SU-DHL-6 (cell line): ENCODE results near the gene SEMA6D.

Experiments
- H2AFZ ChIP-seq: fragments of 200-600 bp; sonication (generic); 2 replicates; pipeline ENCODE4 v1.6.1; 2014; ENCODE audit warnings: low read depth, mild to moderate bottlenecking, moderate library complexity, mixed read lengths, antibody characterized with exemption, low read length; ENCODE audit not compliant: severe bottlenecking
- H3F3A ChIP-seq: fragments of 200-600 bp; shearing (Covaris generic); 2 replicates; pipeline ENCODE4 v1.6.0; 2016; ENCODE audit warnings: antibody characterized with exemption, mild to moderate bottlenecking; ENCODE audit not compliant: insufficient read depth
- H3K27ac ChIP-seq: fragments of 200-600 bp; sonication (generic); 2 replicates; pipeline ENCODE4 v1.5.1; 2016; ENCODE audit warnings: low read depth, mild to moderate bottlenecking, low read length, moderate library complexity, mixed read lengths
- H3K27me3 ChIP-seq: fragments of 200-600 bp; sonication (generic), shearing (Covaris generic); 2 replicates; pipeline ENCODE4 v1.6.0; 2014; ENCODE audit warnings: mild to moderate bottlenecking, low read length
- H3K36me3 ChIP-seq: fragments of 200-600 bp; sonication (generic); 2 replicates; pipeline ENCODE4 v1.6.1; 2014; ENCODE audit warnings: mild to moderate bottlenecking, low read length, mixed read lengths
- H3K4me2 ChIP-seq: fragments of 300-600, 200-600 bp; shearing (Covaris generic), sonication (generic); 2 replicates; pipeline ENCODE4 v1.6.0; 2014; ENCODE audit warnings: low read length, low read depth, mild to moderate bottlenecking; ENCODE audit not compliant: poor library complexity, severe bottlenecking
- H3K4me3 ChIP-seq: fragments of 200-600 bp; sonication (generic); 2 replicates; pipeline ENCODE4 v1.5.1; 2014; ENCODE audit warnings: antibody characterized with exemption, low read length, mild to moderate bottlenecking, mixed read lengths; ENCODE audit not compliant: insufficient read depth, poor library complexity, severe bottlenecking
- H3K79me2 ChIP-seq: fragments of 200-600 bp; sonication (generic); 2 replicates; pipeline ENCODE4 v1.6.1; 2014; ENCODE audit warnings: mild to moderate bottlenecking, low read length, moderate library complexity; ENCODE audit not compliant: insufficient read depth
- H3K9ac ChIP-seq: fragments of 200-600 bp; sonication (generic); 2 replicates; pipeline ENCODE4 v1.7.0; 2014; ENCODE audit warnings: mild to moderate bottlenecking, low read length
- H3K9me2 ChIP-seq: fragments of 200-600 bp; sonication (generic); replicated peaks from 2 replicates; pipeline ENCODE4 v1.6.1; 2014; ENCODE audit warnings: low read length; ENCODE audit not compliant: insufficient read depth
- H3K9me3 ChIP-seq: fragments of 200-600 bp; sonication (generic); 2 replicates; pipeline ENCODE4 v1.6.1; 2014; ENCODE audit warnings: low read length, mixed read lengths; ENCODE audit not compliant: insufficient read depth
- H4K20me1 ChIP-seq: fragments of 200-600 bp; sonication (generic); 2 replicates; pipeline ENCODE4 v1.6.1; 2014; ENCODE audit warnings: low read depth, mild to moderate bottlenecking, antibody characterized with exemption, low read length, moderate library complexity, mixed read lengths
- CTCF ChIP-seq: fragments of 200-600 bp; sonication (generic); IDR thresholded peaks from one replicate; pipeline ENCODE4 v1.5.1; 2017; ENCODE audit warnings: antibody characterized with exemption, mild to moderate bottlenecking, low read length, moderate library complexity; ENCODE audit not compliant: insufficient read depth, poor library complexity, severe bottlenecking
- EZH2phosphoT487 ChIP-seq: fragments of 200-600 bp; sonication (generic), shearing (Covaris generic); conservative IDR thresholded peaks from 2 replicates; pipeline ENCODE4 v1.6.1; 2018; ENCODE audit warnings: mild to moderate bottlenecking, antibody characterized with exemption, low read length, moderate library complexity, mixed read lengths

The SEMA6D gene

GRCh38 chr15:47756872-47757271 is 39.6 kb downstream of the SEMA6D start:
- no peaks in the 10 kb centered on the region for H3K9me2 ChIP-seq
- no peaks in the 10 kb centered on the region for H3K9me3 ChIP-seq
- H3K79me2 ChIP-seq: no peaks in the 10 kb centered on the region
- no peak overlapping the region for H3K4me2 ChIP-seq
- no peak overlapping the region for H3K4me3 ChIP-seq
- no peaks in the 10 kb centered on the region for H4K20me1 ChIP-seq
- H3K9ac ChIP-seq: no peak overlapping the region
- no peaks in the 10 kb centered on the region for H3F3A ChIP-seq
- TF ChIP-seq CTCF (no peak), EZH2phosphoT487 (no peak)
- no peaks in the 10 kb centered on the region for H3K36me3 ChIP-seq
- H3K27ac ChIP-seq: no peak overlapping the region
- H2AFZ ChIP-seq: no peak overlapping the region
- no peaks in the 10 kb centered on the region for H3K27me3 ChIP-seq

- H3K4me3 ChIP-seq: no peak overlapping the region
- no peaks in the 10 kb centered on the region for H4K20me1 ChIP-seq
- H3K9me3 ChIP-seq: no peaks in the 10 kb centered on the region
- no peaks in the 10 kb centered on the region for H3K36me3 ChIP-seq
- H3K4me2 ChIP-seq: no peak overlapping the region
- TF ChIP-seq EZH2phosphoT487: no peak
- no peak for TF ChIP-seq CTCF
- no peak overlapping the region for H2AFZ ChIP-seq
- H3K79me2 ChIP-seq: no peaks in the 10 kb centered on the region
- no peak overlapping the region for H3K9ac ChIP-seq
- H3F3A ChIP-seq: no peaks in the 10 kb centered on the region
- no peaks in the 10 kb centered on the region for H3K9me2 ChIP-seq
- no peaks in the 10 kb centered on the region for H3K27me3 ChIP-seq
- H3K27ac ChIP-seq: no peak overlapping the region
Measured at GRCh38 chr15:47757331-47757730, 40.0 kb downstream of the SEMA6D start.

DNA sequence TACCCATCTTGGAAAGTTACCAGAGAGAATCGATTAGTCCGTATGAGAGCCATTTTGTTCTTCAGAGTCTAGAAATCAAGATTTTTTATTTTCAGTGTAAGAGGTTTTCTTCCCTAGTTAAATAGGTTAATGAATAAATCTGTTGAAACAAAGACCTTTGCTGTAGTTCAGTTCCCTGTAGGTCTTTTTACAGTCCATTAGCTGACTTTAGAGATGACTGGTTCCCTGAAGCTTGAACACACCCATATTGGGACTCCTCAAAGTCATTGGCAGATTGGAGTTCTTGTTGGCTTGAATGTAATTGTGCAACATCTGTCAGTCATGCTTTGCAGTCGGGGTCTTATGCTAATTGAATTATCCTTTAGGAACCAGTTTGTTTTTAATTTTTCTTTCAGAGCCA is 45.3 kb downstream of the SEMA6D start:
- H3K36me3 ChIP-seq: no peaks in the 10 kb centered on the region
- 0 out of 2 replicates have a peak, but pooled peaks cover 3% of the 10 kb centered on the region for H3K9me2 ChIP-seq
- no peak overlapping the region for H3K9ac ChIP-seq
- H3K4me3 ChIP-seq: no peak overlapping the region
- H3K79me2 ChIP-seq: no peaks in the 10 kb centered on the region
- no peak overlapping the region for H3K27ac ChIP-seq
- 0 out of 2 replicates have a peak, but pooled peaks cover 4% of the 10 kb centered on the region for H3K9me3 ChIP-seq
- no peaks in the 10 kb centered on the region for H3F3A ChIP-seq
- no peaks in the 10 kb centered on the region for H3K27me3 ChIP-seq
- H4K20me1 ChIP-seq: no peaks in the 10 kb centered on the region
- H2AFZ ChIP-seq: no peak overlapping the region
- TF ChIP-seq CTCF (no peak), EZH2phosphoT487 (no peak)
- H3K4me2 ChIP-seq: no peak overlapping the region

GRCh38 chr15:47764666-47765065 is 47.4 kb downstream of the SEMA6D start:
- no peaks in the 10 kb centered on the region for H3K79me2 ChIP-seq
- H3K27me3 ChIP-seq: no peaks in the 10 kb centered on the region
- no peak overlapping the region for H3K9ac ChIP-seq
- no peaks in the 10 kb centered on the region for H3K36me3 ChIP-seq
- 0 out of 2 replicates have a peak, but pooled peaks cover 4% of the 10 kb centered on the region for H3K9me3 ChIP-seq
- no peaks in the 10 kb centered on the region for H3F3A ChIP-seq
- TF ChIP-seq CTCF (no peak), EZH2phosphoT487 (no peak)
- H3K9me2 ChIP-seq: 0 out of 2 replicates have a peak, but pooled peaks cover 3% of the 10 kb centered on the region
- no peak overlapping the region for H3K27ac ChIP-seq
- H2AFZ ChIP-seq: no peak overlapping the region
- H4K20me1 ChIP-seq: no peaks in the 10 kb centered on the region
- no peak overlapping the region for H3K4me2 ChIP-seq
- no peak overlapping the region for H3K4me3 ChIP-seq
